Neutrophil (primary cell): ENCODE results near the gene PKDREJ.

Experiments used
- H3K27ac ChIP-seq: fragments of 200-600 bp; sonication (generic); 2 replicates; pipeline ENCODE4 v1.5.1; 2016; ENCODE audit warnings: mild to moderate bottlenecking, moderate library complexity
- H3K27me3 ChIP-seq: fragments of 200-600 bp; sonication (generic); 2 replicates; pipeline ENCODE4 v1.6.0; 2016; ENCODE audit warnings: mild to moderate bottlenecking
- H3K36me3 ChIP-seq: fragments of 200-600 bp; sonication (generic); 2 replicates; pipeline ENCODE4 v1.5.1; 2017
- H3K4me1 ChIP-seq, 2 experiments: fragments of 200-600 bp in 1 of 2; sonication (generic) in 1 of 2; 1 replicate in 1 of 2; 2 replicates in 1 of 2; pipeline versions ENCODE4 v1.5.1 to v1.6.1; 2013 to 2016; ENCODE audit warnings: low read depth in 1 of 2, low read length in 1 of 2, mild to moderate bottlenecking in 1 of 2, moderate library complexity in 1 of 2; ENCODE audit not compliant: control insufficient read depth in 1 of 2, insufficient read depth in 1 of 2
- H3K4me3 ChIP-seq, 2 experiments: fragments of 200-600 bp in 1 of 2; sonication (generic) in 1 of 2; 1 replicate in 1 of 2; 2 replicates in 1 of 2; pipeline ENCODE4 v1.5.1; 2013 to 2016; ENCODE audit warnings: low read depth in 1 of 2, low read length in 1 of 2, mild to moderate bottlenecking in 1 of 2, moderate library complexity in 1 of 2
- H3K9me3 ChIP-seq: fragments of 200-600 bp; sonication (generic); 2 replicates; pipeline ENCODE4 v1.5.1; 2016
- CTCF ChIP-seq: fragments of 200-600 bp; sonication (generic); IDR thresholded peaks from 2 replicates; pipeline ENCODE4 v1.5.1; 2016; ENCODE audit warnings: antibody characterized with exemption

Gene PKDREJ

GRCh38 chr22:46295277-46295971 lies 32.3 kb upstream of the PKDREJ start:
- TF ChIP-seq CTCF: no peak
- H3K27ac ChIP-seq: peak overlapping the region; percentile 92
- H3K4me1 ChIP-seq: peaks cover 23 to 25% of the 10 kb centered on the region in 2 experiments
- H3K9me3 ChIP-seq: no peaks in the 10 kb centered on the region
- no peaks in the 10 kb centered on the region for H3K27me3 ChIP-seq
- peak overlapping the region; percentile 65 to 88 for H3K4me3 ChIP-seq
- H3K36me3 ChIP-seq: peaks cover 37% of the 10 kb centered on the region

GRCh38 chr22:46294784-46295183 lies 31.6 kb upstream of the PKDREJ start:
- H3K4me3 ChIP-seq: no peak overlapping the region
- H3K27ac ChIP-seq: peak overlapping the region; percentile 92
- TF ChIP-seq CTCF: no peak
- H3K4me1 ChIP-seq: peaks cover 23 to 25% of the 10 kb centered on the region in 2 experiments
- peaks cover 38% of the 10 kb centered on the region for H3K36me3 ChIP-seq
- no peaks in the 10 kb centered on the region for H3K9me3 ChIP-seq
- no peaks in the 10 kb centered on the region for H3K27me3 ChIP-seq

GRCh38 chr22:46293577-46294260 lies 30.6 kb upstream of the PKDREJ start:
- peaks cover 27 to 33% of the 10 kb centered on the region in 2 experiments for H3K4me1 ChIP-seq
- no peak overlapping the region for H3K27ac ChIP-seq
- H3K27me3 ChIP-seq: no peaks in the 10 kb centered on the region
- H3K36me3 ChIP-seq: peaks cover 44% of the 10 kb centered on the region
- no peak overlapping the region for H3K4me3 ChIP-seq
- no peak for TF ChIP-seq CTCF
- no peaks in the 10 kb centered on the region for H3K9me3 ChIP-seq

- peaks cover 44% of the 10 kb centered on the region for H3K36me3 ChIP-seq
- TF ChIP-seq CTCF: no peak
- no peaks in the 10 kb centered on the region for H3K9me3 ChIP-seq
- no peak overlapping the region for H3K4me3 ChIP-seq
- no peak overlapping the region for H3K27ac ChIP-seq
- H3K4me1 ChIP-seq: peaks cover 37 to 43% of the 10 kb centered on the region in 2 experiments
- no peaks in the 10 kb centered on the region for H3K27me3 ChIP-seq
Observed at GRCh38 chr22:46292732-46293131, 29.6 kb upstream of the PKDREJ start.

GRCh38 chr22:46292173-46292572 lies 29.0 kb upstream of the PKDREJ start:
- H3K4me3 ChIP-seq: no peak overlapping the region
- no peaks in the 10 kb centered on the region for H3K9me3 ChIP-seq
- no peak overlapping the region for H3K27ac ChIP-seq
- no peak for TF ChIP-seq CTCF
- H3K4me1 ChIP-seq: peaks cover 37 to 46% of the 10 kb centered on the region in 2 experiments
- H3K36me3 ChIP-seq: peaks cover 44% of the 10 kb centered on the region
- H3K27me3 ChIP-seq: no peaks in the 10 kb centered on the region
